Measurements from ENCODE around the gene GPR160. TPM values are rescaled to one million over a fixed set of nuclear protein-coding genes. Genes with fewer than 3 reads are reported as not detected.

The GPR160 gene
- polyA plus RNA-seq, 3 donors = 10.0 to 19.7 (median 11.5) TPM

GRCh38 chr3:170102431-170102830, 64.6 kb downstream of the GPR160 start:
- no peak overlapping the region for H3K4me3 Mint-ChIP-seq
- no peaks in the 10 kb centered on the region for H3K4me1 Mint-ChIP-seq
- Histone ChIP-seq H3K4me1 (ENCODE audit: control insufficient read depth in 1 of 2, insufficient read depth in 2 of 2, low read length in 2 of 2) (no peaks in the 10 kb centered on the region), H2AFZ (ENCODE audit: insufficient read depth, low read depth, low read length, poor library complexity, severe bottlenecking) (no peak overlapping the region), H3K9ac (ENCODE audit: insufficient read depth, low read length, poor library complexity, severe bottlenecking) (no peak overlapping the region), H3K4me2 (replicated peaks; ENCODE audit: extremely low read depth, low read length, poor library complexity, severe bottlenecking) (no peak overlapping the region), H3K27me3 (ENCODE audit: control insufficient read depth in 2 of 2, insufficient read depth in 2 of 2, low read length in 2 of 2) (no peaks in the 10 kb centered on the region), H3K36me3 (replicated peaks in 1 of 2; ENCODE audit: control insufficient read depth in 1 of 2, insufficient read depth in 2 of 2, low read length in 2 of 2) (peaks cover 90 to 98% of the 10 kb centered on the region in 2 donors), H3K4me3 (replicated peaks in 1 of 3; ENCODE audit: low read depth in 2 of 3, low read length in 3 of 3) (no peak overlapping the region), H3K79me2 (ENCODE audit: insufficient read depth, low read length) (no peaks in the 10 kb centered on the region), H3K9me3 (replicated peaks in 1 of 2; ENCODE audit: control insufficient read depth in 1 of 2, insufficient read depth in 1 of 2, low read length in 2 of 2) (no peaks in the 10 kb centered on the region), H3K27ac (ENCODE audit: low read depth in 1 of 2, low read length in 2 of 2) (no peak overlapping the region), H4K20me1 (ENCODE audit: insufficient read depth, low read length) (peaks cover 7% of the 10 kb centered on the region)
- no peak for TF ChIP-seq CTCF (IDR thresholded peaks at IDR 0.05)
- no peaks in the 10 kb centered on the region for H3K27me3 Mint-ChIP-seq (ENCODE audit: low read depth in 3 of 3)
- no peak overlapping the region for H3K27ac Mint-ChIP-seq
- intact Hi-C loops (cut with micrococcal nuclease) = no loop called here
- WGBS (ENCODE audit: insufficient coverage) = 100% methylated on average over 7 of the region's 8 CpGs
- no peaks in the 10 kb centered on the region for H3K9me3 Mint-ChIP-seq
- H3K36me3 Mint-ChIP-seq = peaks cover 67 to 86% of the 10 kb centered on the region in 2 donors
- DNase-seq = no peak

GRCh38 chr3:170107941-170108340, 70.1 kb downstream of the GPR160 start:
- peaks cover 0 to 4% (median 0%) of the 10 kb centered on the region in 7 donors for H3K9me3 Mint-ChIP-seq
- H3K9ac ChIP-seq (ENCODE audit: insufficient read depth, low read length, poor library complexity, severe bottlenecking) = no peak overlapping the region
- TF ChIP-seq CTCF (IDR thresholded peaks at IDR 0.05) = no peak
- H3K4me3 ChIP-seq (replicated peaks in 1 of 3; ENCODE audit: low read depth in 2 of 3, low read length in 3 of 3) = no peak overlapping the region
- H3K36me3 ChIP-seq (replicated peaks in 1 of 2; ENCODE audit: control insufficient read depth in 1 of 2, insufficient read depth in 2 of 2, low read length in 2 of 2) = peaks cover 77 to 95% of the 10 kb centered on the region in 2 donors
- no peak overlapping the region for H3K4me2 ChIP-seq (replicated peaks; ENCODE audit: extremely low read depth, low read length, poor library complexity, severe bottlenecking)
- H3K4me1 Mint-ChIP-seq = no peaks in the 10 kb centered on the region
- WGBS (ENCODE audit: insufficient coverage) = no CpG with 5 or more reads among the region's 1 CpG
- no peaks in the 10 kb centered on the region for H3K9me3 ChIP-seq (replicated peaks in 1 of 2; ENCODE audit: control insufficient read depth in 1 of 2, insufficient read depth in 1 of 2, low read length in 2 of 2)
- no peaks in the 10 kb centered on the region for H3K27me3 ChIP-seq (ENCODE audit: control insufficient read depth in 2 of 2, insufficient read depth in 2 of 2, low read length in 2 of 2)
- H3K27me3 Mint-ChIP-seq (ENCODE audit: low read depth in 3 of 3) = peaks cover 0 to 2% (median 0%) of the 10 kb centered on the region in 3 donors
- H4K20me1 ChIP-seq (ENCODE audit: insufficient read depth, low read length) = peaks cover 34% of the 10 kb centered on the region
- H3K79me2 ChIP-seq (ENCODE audit: insufficient read depth, low read length) = no peaks in the 10 kb centered on the region
- DNase-seq = no peak
- H3K27ac ChIP-seq (ENCODE audit: low read depth in 1 of 2, low read length in 2 of 2) = no peak overlapping the region
- no peak overlapping the region for H2AFZ ChIP-seq (ENCODE audit: insufficient read depth, low read depth, low read length, poor library complexity, severe bottlenecking)
- H3K27ac Mint-ChIP-seq = peak overlapping the region in 1 of 7 donors; percentile 16
- intact Hi-C loops (cut with micrococcal nuclease) = no loop called here
- H3K4me1 ChIP-seq (ENCODE audit: control insufficient read depth in 1 of 2, insufficient read depth in 2 of 2, low read length in 2 of 2) = no peaks in the 10 kb centered on the region
- no peak overlapping the region for H3K4me3 Mint-ChIP-seq
- H3K36me3 Mint-ChIP-seq = peaks cover 52 to 78% of the 10 kb centered on the region in 2 donors

Data from CD14-positive monocyte (primary cell).